Measurements from ENCODE around the gene HM13.
"Not testable (repeated sequence)": the region's sequence is repeated elsewhere in the genome, so short reads cannot be mapped to it uniquely, and the experiment has no call there.

Gene HM13

DNA sequence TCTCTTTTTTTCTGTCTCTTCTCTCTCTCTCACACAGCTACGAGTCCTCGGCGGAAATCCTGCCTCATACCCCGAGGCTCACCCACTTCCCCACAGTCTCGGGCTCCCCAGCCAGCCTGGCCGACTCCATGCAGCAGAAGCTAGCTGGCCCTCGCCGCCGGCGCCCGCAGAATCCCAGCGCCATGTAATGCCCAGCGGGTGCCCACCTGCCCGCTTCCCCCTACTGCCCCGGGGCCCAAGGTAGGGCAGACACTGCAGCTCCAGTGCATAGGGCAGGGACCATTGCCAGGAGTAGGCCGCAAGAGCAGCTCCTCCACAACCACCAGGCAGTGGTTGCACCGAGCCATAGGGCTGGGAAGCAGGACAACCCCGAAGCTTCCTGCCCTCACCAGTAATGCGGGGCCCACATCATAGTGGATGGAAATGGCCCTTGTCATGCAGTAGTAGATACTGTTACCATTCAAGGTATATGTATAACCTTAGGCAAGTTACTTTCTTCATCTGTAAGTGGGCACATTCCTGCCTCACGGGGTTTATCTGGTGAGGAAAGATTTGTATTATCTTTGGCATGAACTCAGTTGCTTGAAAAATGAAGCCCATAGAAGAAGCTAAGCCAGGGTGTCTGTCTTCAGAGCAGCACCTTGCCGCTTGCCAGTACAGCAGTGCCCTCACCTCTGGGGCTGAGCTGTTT, 53.9 kb downstream of the HM13 start:
- DNase-seq: no peak

GRCh38 chr20:31568773-31569162, 54.5 kb downstream of the HM13 start:
- DNase-seq: no peak

DNA sequence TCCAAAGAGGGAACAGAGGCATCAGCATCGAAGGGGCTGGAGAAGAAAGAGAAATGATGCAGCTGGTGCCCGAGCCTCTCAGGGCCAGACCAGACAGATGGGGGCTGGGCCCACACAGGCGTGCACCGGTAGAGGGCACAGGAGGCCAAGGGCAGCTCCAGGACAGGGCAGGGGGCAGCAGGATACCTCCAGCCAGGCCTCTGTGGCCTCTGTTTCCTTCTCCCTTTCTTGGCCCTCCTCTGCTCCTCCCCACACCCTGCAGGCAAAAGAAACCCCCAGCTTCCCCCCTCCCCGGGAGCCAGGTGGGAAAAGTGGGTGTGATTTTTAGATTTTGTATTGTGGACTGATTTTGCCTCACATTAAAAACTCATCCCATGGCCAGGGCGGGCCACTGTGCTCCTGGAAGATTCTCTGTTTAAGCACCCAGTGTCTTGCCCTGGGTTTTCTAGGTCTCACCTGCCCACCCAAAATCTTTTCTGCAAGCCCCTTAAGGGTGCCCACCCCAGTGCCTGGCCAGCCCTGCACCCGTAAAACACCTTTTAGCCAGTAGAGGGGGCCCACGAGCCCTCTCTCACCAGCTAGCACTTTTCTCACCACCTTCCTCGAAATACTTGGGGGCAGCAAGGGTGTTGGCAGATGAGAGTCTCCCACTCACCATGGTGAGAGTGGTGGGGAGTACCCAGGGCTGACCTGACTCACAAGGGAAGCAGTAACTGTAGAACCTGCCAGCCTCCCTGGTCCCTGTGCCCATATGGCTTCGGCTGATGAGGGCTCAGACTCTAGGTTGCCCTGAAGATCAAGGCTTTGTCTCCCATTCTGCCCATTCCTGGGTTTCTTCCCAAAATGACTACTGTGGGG, 55.1 kb downstream of the HM13 start:
- no peak for DNase-seq

GRCh38 chr20:31570021-31570463, 55.8 kb downstream of the HM13 start:
- DNase-seq: no peak

DNA sequence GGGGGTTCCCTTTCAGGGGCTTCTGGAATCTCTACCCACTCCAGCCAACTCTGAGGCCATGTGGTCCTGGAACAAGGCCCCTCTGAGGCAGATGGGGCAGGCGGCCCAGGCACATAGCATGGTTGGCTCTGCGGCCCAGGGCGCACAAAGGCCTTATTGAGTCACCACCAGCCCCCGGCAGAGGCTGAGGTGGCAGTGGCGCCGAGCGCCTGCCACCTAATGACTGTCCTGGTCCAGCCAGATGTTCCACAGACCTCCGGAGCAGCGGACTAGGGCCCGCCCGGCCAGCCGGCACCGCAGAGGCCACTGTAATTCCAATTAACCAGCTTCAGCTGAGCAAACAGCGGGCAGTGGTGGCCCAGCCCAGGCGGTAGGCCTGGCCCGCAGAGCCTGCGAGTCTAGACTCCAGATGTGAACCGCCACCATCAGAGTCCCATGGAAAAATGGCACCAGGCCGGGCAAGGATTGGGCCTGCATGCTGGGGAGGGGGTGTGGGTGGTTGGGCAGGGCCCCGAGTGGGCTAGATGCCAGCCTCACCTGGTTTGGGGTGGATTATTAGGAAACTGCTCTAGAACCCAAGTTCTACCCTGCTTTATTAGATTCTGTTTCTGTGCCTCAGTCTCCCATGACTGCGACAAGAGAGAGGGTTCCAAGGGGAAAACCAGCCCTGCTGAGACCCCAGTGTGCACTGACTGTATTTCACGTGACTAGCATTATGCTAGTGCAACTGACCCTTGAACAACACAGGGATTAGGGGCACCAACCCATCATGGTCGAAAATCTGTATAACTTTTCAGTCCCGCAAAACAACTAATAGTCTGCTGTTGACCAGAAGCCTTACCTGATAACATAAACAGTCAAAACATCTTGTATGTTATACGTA, 56.7 kb downstream of the HM13 start:
- DNase-seq: no peak

DNA sequence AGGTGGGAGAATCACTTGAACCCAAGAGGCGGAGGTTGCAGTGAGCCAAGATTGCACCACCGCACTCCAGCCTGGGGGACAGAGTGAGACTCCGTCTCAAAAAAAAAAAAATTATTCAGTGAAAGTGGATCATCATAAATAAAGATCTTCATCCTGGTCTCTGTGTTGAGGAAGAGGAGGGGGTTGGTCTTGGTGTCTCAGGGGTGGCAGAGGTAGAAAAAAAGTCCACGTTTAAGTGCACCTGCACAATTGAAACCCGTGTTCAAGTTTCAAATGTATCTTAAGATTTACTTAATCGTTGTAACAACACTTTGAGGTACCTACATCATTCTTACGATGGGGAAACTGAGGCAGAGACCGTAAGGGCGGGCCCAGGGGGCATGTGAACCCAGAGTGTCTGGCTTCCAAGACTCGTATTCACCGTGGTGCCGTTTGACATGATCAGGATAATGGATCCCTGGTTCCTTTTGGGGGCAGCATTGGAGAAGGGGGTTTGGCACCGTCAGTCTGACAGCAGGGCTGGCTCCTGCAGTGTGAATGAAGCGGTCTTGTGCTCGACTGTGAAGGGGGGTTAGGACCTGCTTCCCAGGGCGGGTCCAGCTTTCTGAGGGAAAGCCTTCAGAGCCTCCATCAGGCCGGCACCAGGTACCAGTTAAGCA, 57.9 kb downstream of the HM13 start:
- no peak for DNase-seq

- DNase-seq: peak; percentile 98
These were observed 58.7 kb downstream of the HM13 start for GRCh38 chr20:31572701-31573554.

DNA sequence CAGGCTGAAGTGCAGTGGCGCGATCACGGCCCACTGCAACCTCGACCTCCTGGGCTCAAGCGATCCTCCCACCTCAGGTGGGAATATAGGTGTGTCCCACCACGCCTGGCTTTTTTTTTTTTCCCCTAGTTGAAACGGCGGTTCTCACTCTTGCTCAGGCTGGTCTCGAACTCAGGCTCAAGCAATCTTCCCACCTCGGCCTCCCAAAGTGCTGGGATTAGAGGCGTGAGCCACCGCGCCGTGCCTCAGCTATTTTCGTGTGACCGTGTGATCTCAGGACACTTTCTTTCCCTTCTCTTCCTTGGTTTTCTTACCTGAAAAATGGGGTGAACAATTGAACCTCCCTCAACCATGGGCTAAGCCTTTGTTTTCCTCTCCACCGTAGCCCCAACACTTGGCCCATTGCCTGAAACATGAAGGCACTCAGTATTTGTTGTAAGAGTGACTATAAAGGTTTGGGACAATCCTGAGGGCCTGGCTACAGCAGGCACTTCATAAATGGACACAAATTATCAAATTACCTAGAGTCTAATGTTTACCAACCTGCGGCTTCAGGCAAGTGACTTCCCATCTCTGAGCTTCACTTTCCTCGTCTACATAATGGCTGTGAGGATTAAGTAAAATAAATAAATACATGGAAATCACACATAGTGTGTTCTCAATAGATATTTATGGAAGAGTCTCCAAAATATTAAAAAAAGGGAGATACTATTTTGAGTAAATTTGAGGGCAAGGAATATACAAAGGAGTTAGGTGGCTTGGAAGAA, 59.5 kb downstream of the HM13 start:
- no peak for DNase-seq

- not testable (repeated sequence) for DNase-seq
These were observed 60.7 kb downstream of the HM13 start for GRCh38 chr20:31574986-31575385.

DNA sequence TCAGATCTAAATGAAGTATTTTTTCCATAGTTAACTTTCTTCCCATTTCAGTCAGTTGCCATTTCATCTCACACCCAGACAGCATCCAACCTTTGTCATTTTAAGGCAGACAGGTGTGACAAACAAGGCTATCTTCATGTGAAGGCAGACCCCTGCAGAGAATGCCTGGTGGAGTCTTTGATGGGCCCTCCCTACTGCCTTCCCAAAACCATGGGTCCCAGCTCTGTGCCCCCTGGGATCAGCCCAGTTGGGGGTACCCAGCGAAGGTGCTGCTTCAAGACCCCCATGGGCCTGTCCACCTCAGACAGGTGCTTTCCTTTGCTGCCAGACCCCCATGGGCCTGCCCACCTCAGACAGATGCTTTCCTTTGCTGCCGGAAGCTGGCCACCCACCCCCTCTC, 62.5 kb downstream of the HM13 start:
- no peak for DNase-seq

DNA sequence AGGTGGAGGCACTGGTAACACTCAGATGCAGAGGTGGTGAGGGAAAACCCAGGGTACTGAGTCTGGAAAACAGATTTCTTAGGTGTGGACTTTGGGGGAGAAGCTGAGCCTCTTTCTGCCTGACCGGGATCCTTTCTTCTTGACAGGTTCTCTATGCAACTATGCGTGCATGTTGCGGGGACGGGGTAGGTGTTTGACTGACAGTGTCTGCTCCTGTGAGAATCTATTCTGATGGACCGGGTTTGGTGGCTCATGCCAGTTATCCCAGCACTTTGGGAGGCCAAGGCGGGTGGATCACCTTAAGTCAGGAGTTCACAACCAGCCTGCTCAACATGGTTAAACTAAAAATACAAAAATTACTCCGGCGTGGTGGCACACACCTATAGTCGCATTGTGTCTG, 63.0 kb downstream of the HM13 start:
- DNase-seq: no peak

DNA sequence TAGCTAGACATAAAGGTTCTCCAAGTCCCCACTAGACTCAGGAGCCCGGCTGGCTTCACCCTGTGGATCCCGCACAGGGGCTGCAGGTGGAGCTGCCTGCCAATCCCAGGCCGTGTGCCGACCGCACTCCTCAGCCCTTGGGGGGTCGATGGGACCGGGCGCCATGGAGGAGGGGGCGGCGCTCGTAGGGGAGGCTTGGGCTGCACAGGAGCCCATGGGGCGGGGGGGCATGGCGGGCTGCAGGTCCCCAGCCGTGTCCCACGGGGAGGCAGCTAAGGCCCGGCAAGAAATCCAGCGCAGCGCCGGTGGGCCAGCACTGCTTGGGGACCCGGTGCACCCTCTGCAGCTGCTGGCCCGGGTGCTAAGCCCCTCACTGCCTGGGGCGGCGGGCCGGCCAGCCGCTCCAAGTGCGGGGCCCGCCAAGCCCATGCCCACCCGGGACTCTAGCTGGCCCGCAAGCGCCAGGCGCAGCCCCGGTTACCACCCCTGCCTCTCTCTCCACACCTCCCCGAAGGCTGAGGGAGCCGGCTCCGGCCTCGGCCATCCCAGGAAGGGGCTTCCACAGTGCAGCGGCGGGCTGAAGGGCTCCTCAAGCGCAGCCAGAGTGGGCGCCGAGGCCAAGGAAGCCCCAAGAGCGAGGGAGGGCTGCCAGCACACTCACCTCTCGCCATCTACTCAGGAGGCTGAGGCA, 64.4 kb downstream of the HM13 start:
- no peak for DNase-seq

DNA sequence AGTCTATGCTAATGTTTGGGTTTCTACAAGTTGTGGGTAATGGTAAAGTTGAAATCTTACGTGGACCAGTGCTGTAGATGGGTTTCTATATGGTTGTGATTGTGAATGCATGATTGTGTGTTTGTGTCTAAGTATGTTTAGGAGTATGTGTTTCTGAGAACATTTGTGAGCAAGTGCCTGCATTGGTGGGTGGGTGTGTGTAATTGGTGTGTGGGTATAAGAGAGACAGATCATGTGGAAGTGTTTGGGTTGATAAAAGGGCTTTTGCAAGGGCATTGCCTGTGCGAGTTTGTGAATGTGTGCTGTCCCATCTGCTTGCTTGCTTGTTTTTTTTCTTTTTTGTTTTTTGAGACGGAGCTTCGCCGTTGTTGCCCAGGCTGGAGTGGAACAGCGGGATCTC, 65.0 kb downstream of the HM13 start:
- DNase-seq: no peak

DNA sequence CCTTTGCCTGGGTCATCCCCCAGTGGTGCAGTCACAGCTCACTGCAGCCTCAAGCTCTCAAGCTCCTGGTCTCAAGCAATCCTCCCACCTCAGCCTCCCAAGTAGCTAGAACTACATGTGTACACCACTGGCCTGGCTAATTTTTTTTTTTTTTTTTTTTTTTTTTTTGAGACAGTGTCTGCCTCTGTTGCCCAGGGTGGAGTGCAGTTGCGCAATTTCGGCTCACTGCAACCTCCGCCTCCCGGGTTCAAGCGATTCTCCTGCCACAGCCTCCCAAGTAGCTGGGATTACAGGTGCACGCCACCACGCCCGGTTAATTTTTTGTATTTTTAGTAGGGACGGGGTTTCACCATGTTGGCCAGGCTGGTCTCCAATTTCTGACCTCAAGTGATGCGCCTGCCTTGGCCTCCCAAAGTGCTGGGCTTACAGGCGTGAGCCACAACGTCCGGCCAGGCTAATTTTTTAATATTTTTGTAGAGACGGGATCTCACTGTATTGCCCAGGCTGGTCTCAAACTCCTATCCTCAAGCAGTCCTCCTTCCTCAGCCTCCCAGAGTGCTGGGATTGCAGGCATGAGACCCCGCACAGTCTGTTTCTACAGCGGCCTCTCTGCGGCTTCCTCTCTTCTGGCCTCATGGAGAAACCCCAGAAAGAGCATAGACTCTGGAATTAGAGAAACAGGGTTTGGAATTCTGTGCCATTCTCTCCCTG, 65.9 kb downstream of the HM13 start:
- not testable (repeated sequence) for DNase-seq

GRCh38 chr20:31580706-31581105, 66.5 kb downstream of the HM13 start:
- DNase-seq: no peak

DNA sequence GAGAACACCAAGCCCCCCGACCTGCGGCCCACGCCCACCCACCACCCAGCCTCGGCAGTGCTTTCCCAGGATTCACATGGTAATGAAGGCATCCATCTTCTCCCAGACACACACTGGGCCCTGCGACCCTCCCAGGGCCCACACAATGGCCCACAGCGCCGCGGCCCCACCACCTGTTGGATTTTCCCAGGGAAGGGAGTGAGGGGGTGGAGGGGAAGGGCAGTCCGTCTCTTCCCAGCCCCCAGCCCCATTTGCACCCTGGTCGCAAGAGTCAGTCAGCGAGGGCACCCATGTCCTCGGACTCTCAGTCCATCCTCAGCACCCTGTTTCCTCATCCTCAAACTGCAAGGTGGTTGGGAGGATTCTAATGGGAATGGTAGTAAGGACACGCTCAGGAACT, 67.1 kb downstream of the HM13 start:
- no peak for DNase-seq

- DNase-seq: no peak
These were observed 73.5 kb downstream of the HM13 start for GRCh38 chr20:31587545-31588389.

DNA sequence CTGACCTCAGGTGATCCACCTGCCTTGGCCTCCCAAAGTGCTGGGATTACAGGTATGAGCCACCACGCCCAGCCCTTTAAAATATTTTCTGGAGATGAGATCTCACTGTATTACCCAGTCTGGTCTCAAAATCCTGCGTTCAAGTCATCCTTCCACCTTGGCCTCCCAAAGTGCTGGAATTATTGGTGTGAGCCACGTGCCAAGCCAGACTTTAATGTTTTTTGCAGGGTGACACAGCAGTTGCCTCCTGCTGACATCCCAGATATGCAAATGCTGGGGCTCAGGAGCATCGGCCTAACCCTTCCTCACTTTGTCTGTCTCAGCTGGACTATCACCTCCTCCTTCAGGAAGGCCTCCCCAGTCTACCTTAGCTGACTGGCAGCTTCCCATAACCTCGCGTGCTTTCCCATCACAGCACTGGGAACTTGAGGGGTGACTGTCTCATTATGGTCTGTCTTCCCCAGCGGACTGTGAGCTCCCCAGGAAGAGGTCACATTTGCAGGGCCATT, 76.5 kb downstream of the HM13 start:
- DNase-seq: no peak

All from GOT3 (cell line).